Measurements from ENCODE around the gene HCRTR1.
"Not testable (repeated sequence)": the region's sequence is repeated elsewhere in the genome, so short reads cannot be mapped to it uniquely, and the experiment has no call there.

The HCRTR1 gene

GRCh38 chr1:31581821-31582810, 35.4 kb upstream of the HCRTR1 start:
- DNase-seq (ENCODE audit: low spot score) = peak; percentile 14

- no peak for DNase-seq (ENCODE audit: low spot score)
Measured at GRCh38 chr1:31583082-31583994, 34.2 kb upstream of the HCRTR1 start.

GRCh38 chr1:31583995-31584868, 33.3 kb upstream of the HCRTR1 start:
- peak; percentile 10 for DNase-seq (ENCODE audit: low spot score)

DNA sequence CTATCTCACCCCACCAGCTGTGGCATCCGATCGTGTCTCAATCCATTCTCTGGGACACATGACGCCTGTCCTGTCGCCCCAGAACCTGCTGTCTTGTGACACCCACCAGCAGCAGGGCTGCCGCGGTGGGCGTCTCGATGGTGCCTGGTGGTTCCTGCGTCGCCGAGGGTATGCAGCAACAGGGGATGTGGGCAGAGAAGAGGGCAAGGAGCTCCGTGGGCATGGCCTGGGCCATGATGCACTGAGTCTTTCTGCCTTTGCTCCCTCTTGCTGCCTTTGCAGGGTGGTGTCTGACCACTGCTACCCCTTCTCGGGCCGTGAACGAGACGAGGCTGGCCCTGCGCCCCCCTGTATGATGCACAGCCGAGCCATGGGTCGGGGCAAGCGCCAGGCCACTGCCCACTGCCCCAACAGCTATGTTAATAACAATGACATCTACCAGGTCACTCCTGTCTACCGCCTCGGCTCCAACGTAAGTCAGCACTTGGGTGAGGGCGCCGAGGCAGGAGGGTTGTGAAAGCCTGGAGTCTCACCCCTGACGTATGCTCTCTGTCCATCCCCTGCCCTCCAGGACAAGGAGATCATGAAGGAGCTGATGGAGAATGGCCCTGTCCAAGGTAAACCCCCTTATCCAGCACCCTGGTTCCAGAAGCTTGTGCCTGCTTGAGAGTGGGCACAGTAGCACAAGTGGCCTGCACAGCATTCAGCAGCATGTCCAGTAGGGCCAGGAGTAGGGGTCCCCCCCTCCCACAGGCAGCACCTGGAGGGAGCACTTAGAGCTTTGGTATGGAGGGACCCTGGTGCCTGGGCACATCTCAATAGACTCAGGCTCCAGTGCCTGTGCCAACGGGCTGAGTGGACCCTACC, 32.4 kb upstream of the HCRTR1 start:
- DNase-seq (ENCODE audit: low spot score) = no peak

DNA sequence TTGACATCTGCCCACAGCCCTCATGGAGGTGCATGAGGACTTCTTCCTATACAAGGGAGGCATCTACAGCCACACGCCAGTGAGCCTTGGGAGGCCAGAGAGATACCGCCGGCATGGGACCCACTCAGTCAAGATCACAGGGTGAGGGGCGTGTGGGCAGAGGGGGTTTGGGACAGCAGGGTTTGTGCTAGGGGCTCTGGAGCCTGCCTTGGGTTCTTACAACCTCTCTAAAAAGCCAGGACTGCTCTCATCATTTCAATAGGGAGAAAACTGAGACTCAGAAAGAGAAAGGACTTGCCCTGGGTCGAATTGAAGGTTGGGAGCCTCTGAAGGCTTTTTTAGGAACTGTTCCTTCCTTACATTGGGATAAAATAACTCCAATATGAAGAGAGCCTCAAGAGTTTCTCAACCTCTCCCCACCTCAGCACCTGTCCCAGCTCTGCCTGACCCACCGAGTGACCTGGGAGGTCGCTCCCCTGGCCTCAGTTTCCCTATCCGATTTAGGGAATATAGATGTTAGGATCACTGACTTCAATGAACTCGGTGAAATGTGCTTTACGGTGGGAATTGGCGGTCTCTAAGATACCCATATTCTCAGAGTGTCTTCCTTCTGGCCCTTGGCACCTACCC, 31.6 kb upstream of the HCRTR1 start:
- no peak for DNase-seq (ENCODE audit: low spot score)

- DNase-seq (ENCODE audit: low spot score) = no peak
Measured at GRCh38 chr1:31586376-31587327, 30.8 kb upstream of the HCRTR1 start.

DNA sequence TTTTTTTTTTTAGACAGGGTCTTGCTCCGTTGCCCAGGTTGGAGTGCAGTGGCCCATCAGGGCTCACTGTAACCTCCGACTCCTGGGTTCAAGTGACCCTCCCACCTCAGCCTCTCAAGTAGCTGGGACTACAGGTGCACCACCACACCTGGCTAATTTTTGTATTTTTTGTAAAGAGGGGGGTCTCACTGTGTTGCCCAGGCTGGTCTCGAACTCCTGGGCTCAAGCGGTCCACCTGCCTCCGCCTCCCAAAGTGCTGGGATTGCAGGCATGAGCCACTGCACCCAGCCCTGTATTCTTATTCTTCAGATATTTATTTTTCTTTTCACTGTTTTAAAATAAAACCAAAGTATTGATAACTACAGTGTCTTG, 30.2 kb upstream of the HCRTR1 start:
- not testable (repeated sequence) for DNase-seq (ENCODE audit: low spot score)

DNA sequence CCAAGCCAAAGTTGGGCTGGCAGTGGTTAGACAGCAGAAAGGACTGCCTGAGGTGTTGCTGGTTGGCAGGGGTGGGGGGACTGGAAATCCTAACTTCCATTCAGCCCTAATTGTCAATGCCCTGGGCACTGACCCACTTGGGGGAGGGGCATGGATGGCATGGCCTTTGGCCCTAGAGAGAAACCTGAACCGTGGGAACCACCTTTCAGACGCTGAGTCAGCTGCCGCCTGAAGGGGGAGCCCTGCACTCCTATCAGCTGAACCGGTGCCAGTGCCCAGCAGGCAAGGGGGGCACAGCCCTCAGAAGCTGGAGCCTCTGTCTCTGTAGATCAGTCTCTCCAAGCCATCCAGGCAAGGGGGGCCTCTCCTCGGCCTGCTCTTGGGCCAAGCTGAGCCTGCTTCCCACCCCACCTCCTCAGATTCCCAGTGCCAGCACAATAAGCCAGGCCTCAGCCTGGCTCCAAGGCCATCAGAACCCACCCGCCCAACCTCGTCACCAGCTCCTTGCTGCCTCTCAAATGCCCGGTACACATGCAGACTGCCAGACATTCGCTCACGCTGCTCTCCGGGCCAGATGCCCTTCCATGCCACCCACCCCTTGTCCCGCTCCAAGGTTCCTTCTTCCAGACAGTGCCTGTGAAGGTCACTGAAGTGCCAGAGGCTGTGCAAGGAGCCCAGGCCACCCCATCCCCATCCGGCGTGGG, 29.6 kb upstream of the HCRTR1 start:
- DNase-seq (ENCODE audit: low spot score) = peak; percentile 77

- DNase-seq (ENCODE audit: low spot score) = peak; percentile 65
Measured at GRCh38 chr1:31588751-31589515, 28.6 kb upstream of the HCRTR1 start.

GRCh38 chr1:31591425-31592093, 25.9 kb upstream of the HCRTR1 start:
- peak; percentile 16 for DNase-seq (ENCODE audit: low spot score)

GRCh38 chr1:31592132-31592531, 25.4 kb upstream of the HCRTR1 start:
- DNase-seq (ENCODE audit: low spot score) = no peak

DNA sequence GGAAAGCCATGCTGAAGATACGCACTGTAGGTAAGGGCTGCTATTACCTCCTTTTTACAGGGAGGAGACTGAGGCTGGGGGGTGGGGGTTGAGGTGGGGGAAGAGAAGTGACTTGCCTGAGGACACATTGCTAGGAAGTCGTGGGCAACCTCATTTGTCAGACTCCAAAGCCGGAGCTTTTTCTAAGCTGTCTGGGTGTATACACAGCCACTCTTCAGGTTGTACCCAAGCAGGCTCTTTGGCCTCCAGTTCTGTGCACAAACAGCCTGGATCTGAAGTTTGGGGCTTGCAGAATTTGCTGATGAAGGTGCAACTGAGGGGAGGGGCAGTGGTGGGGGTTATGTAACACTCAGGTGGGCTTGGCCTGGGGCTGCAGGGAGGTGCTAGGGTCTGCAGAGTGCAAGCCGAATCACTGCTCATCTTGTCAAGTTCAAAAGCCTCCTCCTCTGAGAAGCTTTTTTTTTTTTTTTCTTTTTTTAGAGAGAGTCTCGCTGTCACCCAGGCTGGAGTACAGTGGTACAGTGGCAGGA, 24.3 kb upstream of the HCRTR1 start:
- DNase-seq (ENCODE audit: low spot score) = no peak

DNA sequence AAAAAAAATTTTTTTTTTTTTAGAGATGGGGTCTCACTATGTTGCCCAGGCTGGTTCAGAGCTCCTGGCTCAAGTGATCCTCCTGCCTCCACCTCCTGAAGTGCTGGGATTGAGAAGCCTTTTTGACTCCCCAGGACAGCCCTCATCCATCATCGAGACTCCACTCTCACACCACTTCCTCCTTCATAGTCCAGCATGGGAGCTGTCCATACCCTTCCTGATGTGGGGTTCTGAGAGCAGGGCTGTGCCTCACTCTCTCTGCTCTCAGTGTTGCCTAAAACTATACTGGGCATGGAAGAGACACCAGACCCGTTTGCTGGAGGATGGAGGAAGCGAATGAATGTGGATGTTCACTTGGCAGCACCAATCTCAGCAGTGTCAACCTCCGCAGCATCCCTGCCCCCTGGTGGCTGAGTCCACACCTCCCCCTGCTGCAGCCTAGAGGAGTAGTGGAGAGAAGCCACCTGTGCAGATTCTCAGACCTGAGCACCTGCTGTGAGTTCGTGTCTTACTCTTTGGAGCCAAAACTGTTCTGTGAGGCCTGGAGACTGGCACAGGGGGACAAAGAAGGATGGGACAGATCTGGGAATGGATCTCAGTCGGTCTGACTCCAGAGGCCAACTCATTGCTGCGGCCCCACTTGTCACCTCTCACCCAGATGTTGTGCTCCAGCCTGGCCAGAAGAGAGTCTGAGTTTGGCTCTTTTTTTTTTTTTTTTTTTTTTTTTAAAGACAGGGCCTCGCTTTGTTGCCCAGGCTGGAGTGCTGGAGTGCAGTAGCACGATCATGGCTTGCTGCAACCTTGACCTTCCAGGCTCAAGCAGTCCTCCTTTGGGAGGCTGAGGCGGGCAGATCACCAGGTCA, 23.5 kb upstream of the HCRTR1 start:
- peak; percentile 89 for DNase-seq (ENCODE audit: low spot score)

- DNase-seq (ENCODE audit: low spot score) = no peak
Measured at GRCh38 chr1:31595836-31596736, 21.4 kb upstream of the HCRTR1 start.

- no peak for DNase-seq (ENCODE audit: low spot score)
Measured at GRCh38 chr1:31596737-31597097, 20.8 kb upstream of the HCRTR1 start.
